Hippocampal formation (tissue), 2 donors: ENCODE data around the gene ADGRD1.
"Not testable (repeated sequence)": the region's sequence is repeated elsewhere in the genome, so short reads cannot be mapped to it uniquely, and the experiment has no call there.

Experiments
- DNase-seq, 2 donors: peaks; one replicate each; lab custom pipeline; 2025; lab: John Stamatoyannopoulos, UW

Gene ADGRD1

GRCh38 chr12:131119345-131119744, 165.6 kb downstream of the ADGRD1 start:
- not testable (repeated sequence) for DNase-seq

GRCh38 chr12:131119936-131120335, 166.2 kb downstream of the ADGRD1 start:
- DNase-seq: no peak

- no peak for DNase-seq
These were observed 167.1 kb downstream of the ADGRD1 start for GRCh38 chr12:131120831-131121271.

GRCh38 chr12:131121705-131122405, 168.1 kb downstream of the ADGRD1 start:
- no peak for DNase-seq

GRCh38 chr12:131122631-131123030, 168.9 kb downstream of the ADGRD1 start:
- DNase-seq: no peak

- no peak for DNase-seq
These were observed 170.1 kb downstream of the ADGRD1 start for GRCh38 chr12:131123817-131124216.

GRCh38 chr12:131124487-131125280, 171.0 kb downstream of the ADGRD1 start:
- no peak for DNase-seq

GRCh38 chr12:131126662-131127173, 173.0 kb downstream of the ADGRD1 start:
- DNase-seq: no peak

GRCh38 chr12:131128556-131128955, 174.8 kb downstream of the ADGRD1 start:
- DNase-seq: no peak

- DNase-seq: not testable (repeated sequence)
These were observed 175.4 kb downstream of the ADGRD1 start for GRCh38 chr12:131128966-131129619.

GRCh38 chr12:131129839-131130238, 176.1 kb downstream of the ADGRD1 start:
- no peak for DNase-seq

GRCh38 chr12:131130311-131130911, 176.7 kb downstream of the ADGRD1 start:
- DNase-seq: no peak

- no peak for DNase-seq
These were observed 177.5 kb downstream of the ADGRD1 start for GRCh38 chr12:131131077-131131807.

- DNase-seq: no peak
These were observed 178.1 kb downstream of the ADGRD1 start for GRCh38 chr12:131131808-131132117.

- DNase-seq: peak in 1 of 2 donors; percentile 56
These were observed 178.6 kb downstream of the ADGRD1 start for GRCh38 chr12:131132118-131132892.

GRCh38 chr12:131133015-131133905, 179.6 kb downstream of the ADGRD1 start:
- DNase-seq: no peak

GRCh38 chr12:131133994-131134393, 180.3 kb downstream of the ADGRD1 start:
- no peak for DNase-seq

GRCh38 chr12:131134523-131135310, 181.0 kb downstream of the ADGRD1 start:
- DNase-seq: no peak

- no peak for DNase-seq
These were observed 181.6 kb downstream of the ADGRD1 start for GRCh38 chr12:131135311-131135785.
